ENCODE data around the gene S100A13. TPM values are rescaled to one million over a fixed set of nuclear protein-coding genes. Genes with fewer than 3 reads are reported as not detected.

Gene S100A13
- total and polyA plus RNA-seq, 9 of the 15 experiments (the other 6 are each of a cell fraction or from before 2014, with no cell fraction given), result 41.9 to 129 (median 58.0) TPM

DNA sequence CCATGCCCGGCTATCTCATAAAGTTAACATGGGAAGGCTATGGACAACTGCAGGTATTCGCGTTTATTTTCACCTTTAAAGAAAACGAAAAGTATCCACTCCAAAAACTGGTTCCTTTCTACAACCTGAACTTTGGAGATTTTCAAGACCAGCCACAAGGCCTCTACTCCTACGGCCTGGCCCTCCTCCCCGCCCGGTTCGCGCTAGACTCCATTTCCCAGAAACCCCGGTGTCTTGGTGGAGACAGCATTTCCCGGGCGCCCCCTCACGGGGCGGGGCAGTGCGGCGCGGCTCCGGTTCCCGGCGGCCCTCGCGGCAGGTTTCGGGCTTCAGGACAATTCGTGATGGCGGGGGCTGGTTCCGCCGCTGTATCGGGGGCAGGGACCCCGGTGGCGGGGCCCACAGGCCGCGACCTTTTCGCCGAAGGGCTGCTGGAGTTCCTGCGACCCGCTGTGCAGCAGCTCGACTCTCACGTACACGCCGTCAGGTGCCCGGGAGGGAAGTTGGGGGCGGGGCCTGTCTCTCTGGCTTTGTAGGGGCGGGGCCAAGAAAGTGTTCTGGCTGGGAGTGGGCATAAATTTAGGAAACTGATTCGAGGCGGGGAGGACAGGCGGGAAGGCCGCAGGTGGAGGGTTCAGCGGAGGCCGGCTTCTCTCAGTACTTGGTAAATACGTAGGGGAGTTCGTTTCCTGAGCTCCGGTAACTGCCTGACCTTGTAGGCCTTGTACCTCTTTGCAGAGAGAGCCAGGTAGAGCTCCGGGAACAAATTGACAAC is 31.3 kb upstream of the S100A13 start, which contains the start of gene SNAPIN (continued):
- TF ChIP-seq RNF219 (CRISPR knock-in tag; IDR thresholded peaks at IDR 0.05) (no peak), TFAP4 (CRISPR knock-in tag; IDR thresholded peaks at IDR 0.05; ENCODE audit: borderline replicate concordance) (peak; percentile 74; the same call in 1 of the 2 replicates), KLF1 (tag; IDR thresholded peaks at IDR 0.05) (no peak), SMARCA5 (IDR thresholded peaks at IDR 0.05) (no peak), TRIM25 (IDR thresholded peaks at IDR 0.05; ENCODE audit: borderline replicate concordance) (no peak), FOXA1 (IDR thresholded peaks at IDR 0.05; ENCODE audit: borderline replicate concordance) (no peak), NR2F6 (CRISPR knock-in tag; IDR thresholded peaks at IDR 0.05) (no peak), CREB3 (tag; conservative IDR thresholded peaks at IDR 0.05; ENCODE audit: low read depth) (no peak), SRSF3 (IDR thresholded peaks at IDR 0.05; ENCODE audit: insufficient read depth, low read length) (no peak), POLR2H (tag; IDR thresholded peaks at IDR 0.05; ENCODE audit: low read depth) (0 out of 2 replicates have a peak, but pooled peaks have one; percentile 21), NFYB (IDR thresholded peaks at IDR 0.05; ENCODE audit: extremely low read depth, insufficient read length) (no peak), HMG20A (CRISPR knock-in tag; conservative IDR thresholded peaks at IDR 0.05) (no peak), ERF (CRISPR knock-in tag; IDR thresholded peaks at IDR 0.05) (no peak), E2F3 (CRISPR knock-in tag; IDR thresholded peaks at IDR 0.05) (no peak), RB1 (IDR thresholded peaks at IDR 0.05; ENCODE audit: low read depth) (peak; percentile 56; the same call in 1 of the 2 replicates), ZNF586 (CRISPR knock-in tag; conservative IDR thresholded peaks at IDR 0.05) (no peak), RCOR1 (IDR thresholded peaks at IDR 0.05; ENCODE audit: borderline replicate concordance in 1 of 2, low read depth in 2 of 2, low read length in 2 of 2) (no peak), ZNF253 (CRISPR knock-in tag; conservative IDR thresholded peaks at IDR 0.05) (no peak), CBFB (CRISPR knock-in tag; IDR thresholded peaks at IDR 0.05) (no peak), CBX3 (IDR thresholded peaks at IDR 0.05; ENCODE audit: borderline replicate concordance in 1 of 2, low read length in 2 of 2) (no peak), RBM17 (IDR thresholded peaks at IDR 0.05; ENCODE audit: borderline replicate concordance, low read depth, low read length) (no peak)

All from K562 (cell line).